ENCODE results near the gene CACNA1A.

- TF ChIP-seq CTCF (tag by site-specific recombination; IDR thresholded peaks at IDR 0.05) (no peak), SP2 (tag by site-specific recombination; IDR thresholded peaks at IDR 0.05) (no peak), ELK4 (IDR thresholded peaks at IDR 0.05; ENCODE audit: borderline replicate concordance, low read depth, low read length) (no peak), ZNF274 (IDR thresholded peaks at IDR 0.05; ENCODE audit: low read length) (no peak), ZNF274 (tag by site-specific recombination; IDR thresholded peaks at IDR 0.05; ENCODE audit: borderline replicate concordance) (no peak), KLF1 (tag by site-specific recombination; IDR thresholded peaks at IDR 0.05) (no peak), ZNF785 (tag by site-specific recombination; IDR thresholded peaks at IDR 0.05) (no peak), ZNF654 (tag by site-specific recombination; IDR thresholded peaks at IDR 0.05; ENCODE audit: low read depth) (no peak)
- TF ChIP-seq, protein P1, sequence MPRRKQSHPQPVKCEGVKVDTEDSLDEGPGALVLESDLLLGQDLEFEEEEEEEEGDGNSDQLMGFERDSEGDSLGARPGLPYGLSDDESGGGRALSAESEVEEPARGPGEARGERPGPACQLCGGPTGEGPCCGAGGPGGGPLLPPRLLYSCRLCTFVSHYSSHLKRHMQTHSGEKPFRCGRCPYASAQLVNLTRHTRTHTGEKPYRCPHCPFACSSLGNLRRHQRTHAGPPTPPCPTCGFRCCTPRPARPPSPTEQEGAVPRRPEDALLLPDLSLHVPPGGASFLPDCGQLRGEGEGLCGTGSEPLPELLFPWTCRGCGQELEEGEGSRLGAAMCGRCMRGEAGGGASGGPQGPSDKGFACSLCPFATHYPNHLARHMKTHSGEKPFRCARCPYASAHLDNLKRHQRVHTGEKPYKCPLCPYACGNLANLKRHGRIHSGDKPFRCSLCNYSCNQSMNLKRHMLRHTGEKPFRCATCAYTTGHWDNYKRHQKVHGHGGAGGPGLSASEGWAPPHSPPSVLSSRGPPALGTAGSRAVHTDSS (tag by site-specific recombination; IDR thresholded peaks at IDR 0.05), result no peak
- TF ChIP-seq, protein P2, sequence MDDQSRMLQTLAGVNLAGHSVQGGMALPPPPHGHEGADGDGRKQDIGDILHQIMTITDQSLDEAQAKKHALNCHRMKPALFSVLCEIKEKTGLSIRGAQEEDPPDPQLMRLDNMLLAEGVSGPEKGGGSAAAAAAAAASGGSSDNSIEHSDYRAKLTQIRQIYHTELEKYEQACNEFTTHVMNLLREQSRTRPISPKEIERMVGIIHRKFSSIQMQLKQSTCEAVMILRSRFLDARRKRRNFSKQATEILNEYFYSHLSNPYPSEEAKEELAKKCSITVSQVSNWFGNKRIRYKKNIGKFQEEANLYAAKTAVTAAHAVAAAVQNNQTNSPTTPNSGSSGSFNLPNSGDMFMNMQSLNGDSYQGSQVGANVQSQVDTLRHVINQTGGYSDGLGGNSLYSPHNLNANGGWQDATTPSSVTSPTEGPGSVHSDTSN (CRISPR knock-in tag; IDR thresholded peaks at IDR 0.05), result no peak
Measured at GRCh38 chr19:13267131-13267530, 239.1 kb downstream of the CACNA1A start.

Data from HEK293 (cell line).